Measurements from ENCODE around the gene STPG2. TPM values are rescaled to one million over a fixed set of nuclear protein-coding genes. Genes with fewer than 3 reads are reported as not detected.
A peak's percentile ranks its signal among the peaks of the same experiment; 100 is the strongest.

The STPG2 gene
- total RNA-seq, 1 experiment from 2014 or later: 0.61 TPM

- ChIA-PET POLR2A (no interaction called here), CTCF (interaction anchor here (0.6 kb wide), 1 partner anchor 357 kb away, joined by 3 read pairs; no protein-coding TSS in a partner anchor)
- DNase-seq (ENCODE audit: unreplicated experiment): no peak
- Mint-ChIP-seq H3K9me3 (ENCODE audit: unreplicated experiment) (no peaks in the 10 kb centered on the region), H3K4me3 (ENCODE audit: unreplicated experiment) (no peak overlapping the region), H3K27me3 (ENCODE audit: insufficient read depth, unreplicated experiment) (no peaks in the 10 kb centered on the region), H3K36me3 (ENCODE audit: insufficient read depth, unreplicated experiment) (no peaks in the 10 kb centered on the region), H3K27ac (ENCODE audit: low read depth, unreplicated experiment) (no peak overlapping the region), H3K4me1 (ENCODE audit: insufficient read depth, unreplicated experiment) (no peaks in the 10 kb centered on the region)
- no peak for TF ChIP-seq CTCF (IDR thresholded peaks at IDR 0.05; ENCODE audit: unreplicated experiment)
- intact Hi-C loops (cut with micrococcal nuclease): no loop called here
- BruUV-seq (replicated peaks): no TSS peak
These were observed 61.3 kb downstream of the STPG2 start for GRCh38 chr4:98081936-98082335.

- Mint-ChIP-seq H3K4me1 (ENCODE audit: insufficient read depth, unreplicated experiment) (no peaks in the 10 kb centered on the region), H3K36me3 (ENCODE audit: insufficient read depth, unreplicated experiment) (no peaks in the 10 kb centered on the region), H3K27me3 (ENCODE audit: insufficient read depth, unreplicated experiment) (no peaks in the 10 kb centered on the region), H3K27ac (ENCODE audit: low read depth, unreplicated experiment) (no peak overlapping the region), H3K9me3 (ENCODE audit: unreplicated experiment) (peaks cover 15% of the 10 kb centered on the region), H3K4me3 (ENCODE audit: unreplicated experiment) (no peak overlapping the region)
- POLR2A ChIA-PET: no interaction called here
- intact Hi-C loops (cut with micrococcal nuclease): no loop called here
- TF ChIP-seq CTCF (IDR thresholded peaks at IDR 0.05; ENCODE audit: unreplicated experiment): no peak
- peak; percentile 5 for DNase-seq (ENCODE audit: unreplicated experiment)
- no TSS peak for BruUV-seq (replicated peaks)
- CTCF ChIA-PET: no interaction called here
These were observed 74.8 kb downstream of the STPG2 start for GRCh38 chr4:98068495-98068894.

GRCh38 chr4:98055800-98056501 lies 87.3 kb downstream of the STPG2 start:
- CTCF ChIA-PET: interaction anchor here (0.6 kb wide), 1 partner anchor 690 kb away, joined by 3 read pairs; no protein-coding TSS in a partner anchor
- POLR2A ChIA-PET: no interaction called here
- intact Hi-C loops (cut with micrococcal nuclease): no loop called here
- no peaks in the 10 kb centered on the region for H3K4me1 Mint-ChIP-seq (ENCODE audit: insufficient read depth, unreplicated experiment)
- no peak for DNase-seq (ENCODE audit: unreplicated experiment)
- no TSS peak for BruUV-seq (replicated peaks)
- H3K4me3 Mint-ChIP-seq (ENCODE audit: unreplicated experiment): no peak overlapping the region
- no peaks in the 10 kb centered on the region for H3K27me3 Mint-ChIP-seq (ENCODE audit: insufficient read depth, unreplicated experiment)
- no peaks in the 10 kb centered on the region for H3K36me3 Mint-ChIP-seq (ENCODE audit: insufficient read depth, unreplicated experiment)
- no peak overlapping the region for H3K27ac Mint-ChIP-seq (ENCODE audit: low read depth, unreplicated experiment)
- no peak for TF ChIP-seq CTCF (IDR thresholded peaks at IDR 0.05; ENCODE audit: unreplicated experiment)
- H3K9me3 Mint-ChIP-seq (ENCODE audit: unreplicated experiment): peaks cover 30% of the 10 kb centered on the region

GRCh38 chr4:98046665-98047064 lies 96.6 kb downstream of the STPG2 start:
- Mint-ChIP-seq H3K4me1 (ENCODE audit: insufficient read depth, unreplicated experiment) (no peaks in the 10 kb centered on the region), H3K4me3 (ENCODE audit: unreplicated experiment) (no peak overlapping the region), H3K9me3 (ENCODE audit: unreplicated experiment) (no peaks in the 10 kb centered on the region), H3K36me3 (ENCODE audit: insufficient read depth, unreplicated experiment) (no peaks in the 10 kb centered on the region), H3K27me3 (ENCODE audit: insufficient read depth, unreplicated experiment) (no peaks in the 10 kb centered on the region), H3K27ac (ENCODE audit: low read depth, unreplicated experiment) (no peak overlapping the region)
- ChIA-PET POLR2A (no interaction called here), CTCF (interaction anchor here (2.0 kb wide), 1 partner anchor 19 kb away, joined by 5 read pairs; no protein-coding TSS in a partner anchor)
- intact Hi-C loops (cut with micrococcal nuclease): no loop called here
- no TSS peak for BruUV-seq (replicated peaks)
- no peak for TF ChIP-seq CTCF (IDR thresholded peaks at IDR 0.05; ENCODE audit: unreplicated experiment)
- DNase-seq (ENCODE audit: unreplicated experiment): peak; percentile 20
